HG03378 (cell line): Measurements from ENCODE around the gene TRIM15.
"Not testable (repeated sequence)": the region's sequence is repeated elsewhere in the genome, so short reads cannot be mapped to it uniquely, and the experiment has no call there.

Experiments used
- ATAC-seq: cut with Tn5 transposase; IDR thresholded peaks from one replicate; pipeline ENCODE4 v1.9.1; 2021; ENCODE audit warnings: mild to moderate bottlenecking, moderate library complexity; ENCODE audit not compliant: unreplicated experiment

TRIM15 gene

GRCh38 chr6:30221395-30221794 is 58.0 kb downstream of the TRIM15 start:
- not testable (repeated sequence) for ATAC-seq

GRCh38 chr6:30221956-30222355 is 58.6 kb downstream of the TRIM15 start:
- not testable (repeated sequence) for ATAC-seq
